ENCODE measurements around the gene CDH9.

The CDH9 gene

GRCh38 chr5:27038476-27038875 lies at the start of gene CDH9:
CDH9 (minus strand) TSS chr5:27038586; CDS start chr5:26988333, 50,253 bp downstream.
- Mint-ChIP-seq H3K36me3 (ENCODE audit: low read depth) (no peaks in the 10 kb centered on the region), H3K27ac (no peak within 1 kb of the TSS), H3K4me1 (ENCODE audit: low read depth) (no peaks in the 10 kb centered on the region), H3K4me3 (no peak within 1 kb of the TSS), H3K27me3 (no peaks in the 10 kb centered on the region), H3K9me3 (no peaks in the 10 kb centered on the region)
- intact Hi-C loops (cut with micrococcal nuclease), result no loop called here

DNA sequence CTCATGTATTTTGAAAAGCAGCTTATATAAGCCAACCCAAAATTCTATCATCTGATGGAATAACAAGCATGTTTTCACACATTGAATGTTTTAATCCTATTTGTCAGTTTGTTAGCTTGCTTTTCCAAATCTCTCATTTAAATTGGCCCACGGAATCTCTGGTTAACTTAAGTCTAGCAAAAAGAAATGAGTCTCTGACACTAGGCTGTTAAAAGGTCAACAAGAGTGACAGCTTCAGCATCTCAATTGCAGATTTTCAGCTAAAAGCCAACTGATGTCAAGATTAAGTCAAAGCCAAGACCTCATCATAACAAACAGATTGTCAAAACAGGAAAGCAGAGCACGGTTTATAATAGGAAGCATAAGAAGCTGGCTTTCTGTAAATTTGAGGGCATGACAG lies 49.4 kb upstream of the CDH9 start:
- intact Hi-C loops (cut with micrococcal nuclease), result no loop called here
- H3K4me3 Mint-ChIP-seq, result no peak overlapping the region

DNA sequence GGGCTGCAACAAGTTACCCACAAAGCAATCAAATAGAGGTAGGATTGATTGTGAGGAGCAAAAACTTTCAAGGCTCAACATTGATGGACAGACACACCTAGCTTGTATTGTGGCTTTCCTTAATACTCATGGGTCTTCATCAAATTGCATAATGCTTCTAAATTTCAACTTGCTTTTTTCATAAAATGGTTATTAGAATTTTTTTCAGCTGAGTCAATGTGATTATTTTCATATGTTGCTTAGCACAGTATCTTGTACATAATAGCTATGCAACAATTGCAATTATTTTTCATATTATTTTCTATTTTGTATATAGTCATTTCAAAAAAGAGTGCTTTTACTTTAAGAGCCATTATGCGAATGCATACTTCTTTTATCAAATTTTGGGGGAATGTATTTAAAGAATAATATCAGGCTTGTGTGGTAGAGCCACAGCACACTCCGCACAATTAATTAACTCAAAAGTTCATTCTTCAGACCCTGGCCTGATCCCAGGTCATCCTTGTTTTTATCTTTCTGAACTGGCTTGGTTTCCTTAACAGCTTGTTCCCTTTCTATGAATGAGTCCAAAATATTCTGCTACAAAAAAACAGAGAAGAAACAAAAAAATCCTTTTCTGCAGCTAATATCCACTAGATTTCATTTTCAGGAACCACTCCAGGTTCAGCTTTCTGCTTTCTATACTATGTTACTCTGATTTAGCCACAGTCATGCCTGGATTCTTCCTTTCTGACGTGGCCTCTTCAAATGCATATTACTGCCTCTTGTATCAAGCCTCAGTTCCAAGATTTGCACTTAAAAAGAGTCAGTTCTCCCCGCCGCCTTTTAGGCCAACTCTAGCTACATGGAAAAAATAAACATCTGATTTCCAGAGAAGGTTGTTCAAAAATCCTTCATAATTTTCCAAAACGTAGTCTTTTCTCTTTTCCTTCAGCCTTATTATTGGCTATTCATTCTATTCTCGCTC lies 45.3 kb upstream of the CDH9 start:
- Mint-ChIP-seq H3K27ac (no peak overlapping the region), H3K36me3 (ENCODE audit: low read depth) (no peaks in the 10 kb centered on the region), H3K27me3 (no peaks in the 10 kb centered on the region), H3K4me1 (ENCODE audit: low read depth) (no peaks in the 10 kb centered on the region), H3K4me3 (no peak overlapping the region), H3K9me3 (no peaks in the 10 kb centered on the region)
- intact Hi-C loops (cut with micrococcal nuclease), result no loop called here

More for the DNA sequence above, 49.4 kb upstream of the CDH9 start:
- Mint-ChIP-seq H3K9me3 (no peaks in the 10 kb centered on the region), H3K27me3 (no peaks in the 10 kb centered on the region), H3K36me3 (ENCODE audit: low read depth) (no peaks in the 10 kb centered on the region), H3K4me1 (ENCODE audit: low read depth) (no peaks in the 10 kb centered on the region), H3K27ac (no peak overlapping the region)

DNA sequence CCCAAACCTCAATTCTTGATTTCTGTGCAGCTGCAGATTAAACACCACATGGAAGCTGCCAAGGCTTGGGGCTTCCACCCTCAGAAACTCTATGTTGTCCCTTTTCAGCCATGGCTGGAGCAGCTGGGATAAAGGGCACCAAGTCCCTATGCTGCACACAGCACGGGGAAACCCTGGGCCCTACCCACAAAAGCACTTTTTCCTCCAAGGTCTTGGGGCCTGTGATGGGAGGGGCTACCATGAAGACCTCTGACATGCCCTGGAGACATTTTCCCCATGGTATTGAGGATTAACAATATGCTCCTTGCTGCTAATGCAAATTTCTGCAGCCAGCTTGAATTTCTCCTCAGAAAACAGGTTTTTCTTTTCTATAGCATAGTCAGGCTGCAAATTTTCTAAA lies 41.8 kb upstream of the CDH9 start:
- H3K4me1 Mint-ChIP-seq (ENCODE audit: low read depth), result no peaks in the 10 kb centered on the region

DNA sequence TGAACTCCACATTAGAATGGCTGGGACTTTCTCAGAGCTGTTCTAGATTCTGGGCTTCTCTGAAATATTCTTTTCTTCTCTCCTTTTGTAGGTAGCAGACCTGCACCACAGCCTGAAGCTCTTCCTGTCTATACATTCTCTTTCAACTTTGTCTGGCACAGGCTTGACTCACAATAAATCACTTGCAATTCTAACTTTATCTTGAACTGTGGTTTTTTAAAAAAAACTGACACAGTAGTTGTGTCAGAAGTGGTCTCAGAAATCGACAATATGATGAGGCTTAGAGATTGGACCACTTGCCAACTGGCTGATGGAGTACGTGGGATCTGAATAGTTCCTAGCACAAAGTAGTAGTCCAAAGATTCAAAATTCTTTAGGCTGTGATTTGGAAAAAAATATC lies 24.1 kb upstream of the CDH9 start:
- Mint-ChIP-seq H3K36me3 (ENCODE audit: low read depth) (no peaks in the 10 kb centered on the region), H3K27ac (no peak overlapping the region), H3K9me3 (peaks cover 11% of the 10 kb centered on the region), H3K27me3 (no peaks in the 10 kb centered on the region), H3K4me1 (ENCODE audit: low read depth) (no peaks in the 10 kb centered on the region), H3K4me3 (no peak overlapping the region)
- intact Hi-C loops (cut with micrococcal nuclease), result no loop called here

More for the DNA sequence above, 41.8 kb upstream of the CDH9 start:
- Mint-ChIP-seq H3K9me3 (peaks cover 1% of the 10 kb centered on the region), H3K27me3 (no peaks in the 10 kb centered on the region), H3K4me3 (no peak overlapping the region), H3K27ac (no peak overlapping the region), H3K36me3 (ENCODE audit: low read depth) (no peaks in the 10 kb centered on the region)
- intact Hi-C loops (cut with micrococcal nuclease), result no loop called here

GRCh38 chr5:27048510-27048909 lies 10.1 kb upstream of the CDH9 start:
- Mint-ChIP-seq H3K27me3 (no peaks in the 10 kb centered on the region), H3K36me3 (ENCODE audit: low read depth) (no peaks in the 10 kb centered on the region), H3K4me1 (ENCODE audit: low read depth) (no peaks in the 10 kb centered on the region), H3K27ac (no peak overlapping the region), H3K4me3 (no peak overlapping the region), H3K9me3 (no peaks in the 10 kb centered on the region)
- intact Hi-C loops (cut with micrococcal nuclease), result no loop called here

- intact Hi-C loops (cut with micrococcal nuclease), result no loop called here
- H3K36me3 Mint-ChIP-seq (ENCODE audit: low read depth), result no peaks in the 10 kb centered on the region
- H3K4me1 Mint-ChIP-seq (ENCODE audit: low read depth), result no peaks in the 10 kb centered on the region
- H3K27ac Mint-ChIP-seq, result no peak overlapping the region
- no peaks in the 10 kb centered on the region for H3K9me3 Mint-ChIP-seq
- no peaks in the 10 kb centered on the region for H3K27me3 Mint-ChIP-seq
- no peak overlapping the region for H3K4me3 Mint-ChIP-seq
Measured at GRCh38 chr5:27041372-27041771, 3.0 kb upstream of the CDH9 start.

- no peaks in the 10 kb centered on the region for H3K36me3 Mint-ChIP-seq (ENCODE audit: low read depth)
- no peaks in the 10 kb centered on the region for H3K4me1 Mint-ChIP-seq (ENCODE audit: low read depth)
- intact Hi-C loops (cut with micrococcal nuclease), result no loop called here
- peaks cover 7% of the 10 kb centered on the region for H3K9me3 Mint-ChIP-seq
- H3K4me3 Mint-ChIP-seq, result no peak overlapping the region
- H3K27me3 Mint-ChIP-seq, result no peaks in the 10 kb centered on the region
- H3K27ac Mint-ChIP-seq, result no peak overlapping the region
Measured at GRCh38 chr5:27034565-27034964, 3.8 kb downstream of the CDH9 start.

- H3K9me3 Mint-ChIP-seq, result peaks cover 7% of the 10 kb centered on the region
- H3K27me3 Mint-ChIP-seq, result no peaks in the 10 kb centered on the region
- intact Hi-C loops (cut with micrococcal nuclease), result no loop called here
- H3K36me3 Mint-ChIP-seq (ENCODE audit: low read depth), result no peaks in the 10 kb centered on the region
- H3K27ac Mint-ChIP-seq, result no peak overlapping the region
- no peak overlapping the region for H3K4me3 Mint-ChIP-seq
- no peaks in the 10 kb centered on the region for H3K4me1 Mint-ChIP-seq (ENCODE audit: low read depth)
Measured at GRCh38 chr5:27026801-27027200, 11.6 kb downstream of the CDH9 start.

DNA sequence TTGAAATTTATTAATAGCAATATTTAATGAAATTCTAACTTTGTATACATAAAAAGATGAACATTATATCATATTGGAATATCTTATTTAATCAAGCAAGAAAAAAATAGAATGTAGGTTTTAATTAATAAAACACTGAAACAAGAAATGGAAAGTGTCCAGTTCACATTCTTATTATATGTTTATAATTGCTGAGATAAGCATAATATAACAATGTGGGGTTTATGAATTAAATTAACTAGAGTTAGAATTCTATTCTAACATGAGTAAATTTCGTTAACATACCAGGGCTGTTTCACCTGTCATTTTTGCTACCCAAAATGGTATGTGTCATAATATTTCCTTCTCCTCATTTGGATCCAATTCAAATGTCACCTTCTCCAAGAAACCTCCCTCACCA lies 12.3 kb downstream of the CDH9 start:
- Mint-ChIP-seq H3K9me3 (peaks cover 7% of the 10 kb centered on the region), H3K4me3 (no peak overlapping the region)
- intact Hi-C loops (cut with micrococcal nuclease), result no loop called here

DNA sequence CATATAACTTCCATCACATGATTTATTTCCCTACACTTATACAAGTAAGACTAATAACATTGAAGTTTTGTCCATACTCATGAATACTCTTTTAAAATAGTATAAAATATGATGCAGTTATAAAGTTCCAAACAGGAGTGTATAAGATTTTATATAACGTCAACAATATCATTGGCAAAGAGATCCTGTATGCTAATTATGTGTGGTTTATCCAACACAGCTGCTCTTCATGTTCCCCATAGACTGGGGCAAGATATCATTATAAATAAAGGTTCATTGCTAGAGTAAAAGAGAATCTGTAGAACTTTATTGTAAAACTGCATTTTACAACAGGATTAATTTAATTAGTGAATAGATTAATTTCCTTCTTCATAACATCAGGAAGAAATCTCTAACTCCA lies 16.9 kb downstream of the CDH9 start:
- Mint-ChIP-seq H3K27ac (no peak overlapping the region), H3K27me3 (no peaks in the 10 kb centered on the region), H3K4me3 (no peak overlapping the region), H3K4me1 (ENCODE audit: low read depth) (no peaks in the 10 kb centered on the region), H3K36me3 (ENCODE audit: low read depth) (no peaks in the 10 kb centered on the region), H3K9me3 (no peaks in the 10 kb centered on the region)
- intact Hi-C loops (cut with micrococcal nuclease), result no loop called here

More for the DNA sequence above, 12.3 kb downstream of the CDH9 start:
- H3K36me3 Mint-ChIP-seq (ENCODE audit: low read depth), result no peaks in the 10 kb centered on the region
- no peaks in the 10 kb centered on the region for H3K27me3 Mint-ChIP-seq
- H3K27ac Mint-ChIP-seq, result no peak overlapping the region
- H3K4me1 Mint-ChIP-seq (ENCODE audit: low read depth), result no peaks in the 10 kb centered on the region

DNA sequence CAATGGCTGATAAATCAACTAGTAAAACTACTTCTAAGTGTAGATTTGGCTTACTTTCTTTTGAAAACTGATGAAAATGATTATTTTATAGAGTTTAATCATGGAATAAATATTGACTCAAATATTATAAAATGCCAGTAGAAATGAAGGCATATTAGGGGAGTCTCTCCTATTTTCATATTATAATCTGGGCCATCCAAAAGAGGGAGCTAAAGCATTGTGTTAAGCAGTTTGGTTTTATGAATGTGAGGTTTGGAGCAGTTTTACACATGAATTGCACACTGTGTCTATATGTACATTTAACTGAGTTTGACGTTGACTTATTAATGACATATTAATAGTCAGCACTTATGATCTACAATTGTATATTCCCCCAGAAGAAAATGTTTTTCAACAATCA lies 17.4 kb downstream of the CDH9 start:
- Mint-ChIP-seq H3K27ac (no peak overlapping the region), H3K9me3 (no peaks in the 10 kb centered on the region), H3K36me3 (ENCODE audit: low read depth) (no peaks in the 10 kb centered on the region), H3K27me3 (no peaks in the 10 kb centered on the region), H3K4me3 (no peak overlapping the region), H3K4me1 (ENCODE audit: low read depth) (no peaks in the 10 kb centered on the region)
- intact Hi-C loops (cut with micrococcal nuclease), result no loop called here

- H3K27ac Mint-ChIP-seq, result no peak overlapping the region
- intact Hi-C loops (cut with micrococcal nuclease), result no loop called here
- H3K4me3 Mint-ChIP-seq, result no peak overlapping the region
- H3K27me3 Mint-ChIP-seq, result no peaks in the 10 kb centered on the region
- H3K36me3 Mint-ChIP-seq (ENCODE audit: low read depth), result no peaks in the 10 kb centered on the region
- no peaks in the 10 kb centered on the region for H3K9me3 Mint-ChIP-seq
- H3K4me1 Mint-ChIP-seq (ENCODE audit: low read depth), result peaks cover 5% of the 10 kb centered on the region
Measured at GRCh38 chr5:27015758-27016157, 22.6 kb downstream of the CDH9 start.

- Mint-ChIP-seq H3K4me1 (ENCODE audit: low read depth) (peaks cover 5% of the 10 kb centered on the region), H3K9me3 (no peaks in the 10 kb centered on the region), H3K27ac (no peak overlapping the region), H3K4me3 (no peak overlapping the region), H3K36me3 (ENCODE audit: low read depth) (no peaks in the 10 kb centered on the region), H3K27me3 (no peaks in the 10 kb centered on the region)
- intact Hi-C loops (cut with micrococcal nuclease), result no loop called here
Measured at GRCh38 chr5:27011274-27011673, 27.1 kb downstream of the CDH9 start.

GRCh38 chr5:27010646-27011045 lies 27.7 kb downstream of the CDH9 start:
- Mint-ChIP-seq H3K4me3 (no peak overlapping the region), H3K27me3 (no peaks in the 10 kb centered on the region), H3K36me3 (ENCODE audit: low read depth) (no peaks in the 10 kb centered on the region), H3K9me3 (no peaks in the 10 kb centered on the region), H3K27ac (no peak overlapping the region), H3K4me1 (ENCODE audit: low read depth) (peaks cover 5% of the 10 kb centered on the region)
- intact Hi-C loops (cut with micrococcal nuclease), result no loop called here
